Activated gamma-delta T cell (primary cell): ENCODE measurements around the gene GRAMD1A.

Experiments used
- DNase-seq: peaks from one replicate; lab custom pipeline; 2025; lab: John Stamatoyannopoulos, UW

GRAMD1A gene

DNA sequence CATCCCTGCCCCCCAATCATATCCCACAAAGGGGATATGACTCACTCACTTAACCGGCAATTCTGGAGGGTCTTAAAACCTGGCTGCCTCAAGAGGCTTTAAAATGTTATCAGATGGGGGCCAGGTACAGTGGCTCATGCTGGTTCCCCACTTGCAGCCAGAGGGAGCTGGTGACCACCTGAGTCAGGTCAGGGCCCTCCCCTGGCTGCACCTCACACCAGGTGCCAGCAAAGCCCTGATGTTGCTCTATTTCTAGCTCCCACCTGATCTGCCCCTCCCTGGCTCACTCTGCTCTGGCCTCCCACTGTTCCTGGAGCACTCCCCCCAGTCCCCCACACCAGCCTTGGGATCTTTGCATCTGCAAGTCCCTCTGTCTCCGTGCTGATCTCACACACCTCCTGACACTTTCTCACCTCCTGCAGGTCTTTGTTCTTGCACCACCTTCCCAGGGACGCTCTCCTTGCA lies 55.6 kb downstream of the GRAMD1A start:
- no peak for DNase-seq

DNA sequence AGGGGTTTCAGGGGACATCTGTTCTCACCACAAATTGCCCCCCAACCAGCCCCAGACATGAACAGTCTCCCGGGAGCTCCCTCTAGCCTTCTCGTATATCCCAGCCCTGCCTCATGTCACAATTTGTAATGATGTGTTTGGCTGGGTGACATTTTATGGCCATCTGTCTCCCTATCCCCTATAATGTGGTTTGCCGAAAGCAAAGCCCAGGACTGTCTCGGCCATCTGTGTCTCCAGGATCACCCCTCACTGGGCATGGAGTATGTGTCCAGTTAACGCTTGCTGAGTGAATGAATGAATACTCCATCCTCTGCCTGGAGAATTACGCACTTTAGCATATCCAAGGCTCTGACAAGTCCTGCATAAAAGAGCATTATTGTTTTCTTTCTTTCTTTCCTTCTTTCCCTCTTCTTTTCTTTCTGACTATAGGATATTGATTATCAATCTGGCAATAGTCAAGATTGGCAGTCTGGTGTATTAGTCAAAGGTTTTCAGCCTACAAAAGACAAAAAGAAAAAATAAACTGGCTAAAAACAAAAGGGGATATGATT lies 56.5 kb downstream of the GRAMD1A start:
- no peak for DNase-seq

DNA sequence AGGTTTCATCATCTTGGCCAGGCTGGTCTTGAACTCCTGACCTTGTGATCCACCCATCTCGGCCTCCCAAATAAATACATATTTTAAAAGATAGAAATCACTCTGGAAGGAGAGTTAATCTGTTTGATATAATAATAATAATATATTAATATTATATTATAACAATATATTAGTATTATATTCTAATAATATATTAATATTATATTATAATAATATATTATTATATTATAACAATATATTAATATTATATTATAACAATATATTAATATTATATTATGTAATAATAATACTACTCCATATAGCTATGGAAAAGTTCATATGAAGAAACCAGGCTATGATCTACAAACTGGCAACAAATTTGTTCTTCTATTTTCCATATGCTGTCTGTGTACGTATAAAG lies 58.2 kb downstream of the GRAMD1A start:
- no peak for DNase-seq

DNA sequence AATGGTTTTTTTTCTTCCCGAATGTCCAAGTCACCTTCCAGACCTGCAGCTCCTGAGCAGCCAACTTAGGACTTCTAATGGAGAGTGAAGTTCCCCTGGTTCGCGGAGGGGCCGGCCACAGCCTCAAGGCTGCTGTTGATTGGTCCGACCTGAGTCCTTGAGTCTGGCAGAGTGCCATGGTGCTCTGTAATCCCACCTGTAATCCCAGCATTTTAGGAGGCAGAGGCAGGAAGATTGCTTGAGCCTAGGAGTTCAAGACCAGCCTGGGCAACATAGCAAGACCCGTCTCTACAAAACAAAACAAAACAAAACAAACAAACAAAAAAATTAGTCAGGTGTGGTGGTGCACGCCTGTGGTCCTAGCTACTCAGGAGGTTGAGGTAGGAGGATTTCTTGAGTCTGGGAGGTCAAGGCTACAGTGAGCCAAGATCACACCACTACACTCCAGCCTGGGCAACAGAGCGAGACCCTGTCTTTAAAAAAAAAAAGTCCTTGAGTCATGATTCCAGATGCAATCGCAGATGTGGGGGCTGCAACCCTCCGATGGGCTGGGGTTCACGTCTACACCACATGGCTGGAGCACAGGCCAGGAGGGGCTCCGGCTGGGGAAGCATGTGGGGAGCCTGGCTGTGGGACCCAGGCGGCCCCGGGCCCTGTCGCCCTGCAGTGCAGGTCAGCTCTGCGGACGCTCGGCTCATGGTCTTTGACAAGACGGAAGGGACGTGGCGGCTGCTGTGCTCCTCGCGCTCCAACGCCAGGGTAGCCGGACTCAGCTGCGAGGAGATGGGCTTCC lies 59.1 kb downstream of the GRAMD1A start:
- no peak for DNase-seq

DNA sequence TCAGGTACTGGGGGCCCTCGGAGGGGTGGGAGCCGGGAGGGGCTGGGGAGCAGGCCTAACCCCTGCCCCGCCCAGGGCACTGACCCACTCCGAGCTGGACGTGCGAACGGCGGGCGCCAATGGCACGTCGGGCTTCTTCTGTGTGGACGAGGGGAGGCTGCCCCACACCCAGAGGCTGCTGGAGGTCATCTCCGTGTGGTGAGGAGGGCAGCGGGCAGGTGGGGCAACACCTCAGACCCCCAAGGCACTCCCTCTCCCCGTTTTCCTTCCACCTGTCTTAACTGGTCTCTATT lies 59.6 kb downstream of the GRAMD1A start:
- DNase-seq, result no peak

DNA sequence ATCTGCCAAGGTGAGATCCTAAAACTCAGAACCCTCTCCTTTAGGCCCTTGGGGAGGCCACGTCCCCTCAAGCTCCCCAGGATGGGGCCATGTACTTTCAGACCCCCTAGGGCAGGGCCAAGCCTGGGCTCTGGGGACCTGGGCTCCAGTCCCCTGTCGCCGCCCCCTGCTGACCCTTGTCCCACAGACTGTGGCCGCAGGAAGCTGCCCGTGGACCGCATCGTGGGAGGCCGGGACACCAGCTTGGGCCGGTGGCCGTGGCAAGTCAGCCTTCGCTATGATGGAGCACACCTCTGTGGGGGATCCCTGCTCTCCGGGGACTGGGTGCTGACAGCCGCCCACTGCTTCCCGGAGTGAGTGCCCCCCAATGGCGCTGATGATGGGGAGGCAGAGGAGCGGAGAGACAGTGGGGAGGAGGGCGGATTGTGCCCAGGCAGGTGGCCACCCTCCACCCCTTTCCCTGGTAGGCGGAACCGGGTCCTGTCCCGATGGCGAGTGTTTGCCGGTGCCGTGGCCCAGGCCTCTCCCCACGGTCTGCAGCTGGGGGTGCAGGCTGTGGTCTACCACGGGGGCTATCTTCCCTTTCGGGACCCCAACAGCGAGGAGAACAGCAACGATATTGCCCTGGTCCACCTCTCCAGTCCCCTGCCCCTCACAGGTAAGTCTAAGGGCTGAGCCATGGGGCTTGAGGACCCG lies 60.2 kb downstream of the GRAMD1A start:
- no peak for DNase-seq

DNA sequence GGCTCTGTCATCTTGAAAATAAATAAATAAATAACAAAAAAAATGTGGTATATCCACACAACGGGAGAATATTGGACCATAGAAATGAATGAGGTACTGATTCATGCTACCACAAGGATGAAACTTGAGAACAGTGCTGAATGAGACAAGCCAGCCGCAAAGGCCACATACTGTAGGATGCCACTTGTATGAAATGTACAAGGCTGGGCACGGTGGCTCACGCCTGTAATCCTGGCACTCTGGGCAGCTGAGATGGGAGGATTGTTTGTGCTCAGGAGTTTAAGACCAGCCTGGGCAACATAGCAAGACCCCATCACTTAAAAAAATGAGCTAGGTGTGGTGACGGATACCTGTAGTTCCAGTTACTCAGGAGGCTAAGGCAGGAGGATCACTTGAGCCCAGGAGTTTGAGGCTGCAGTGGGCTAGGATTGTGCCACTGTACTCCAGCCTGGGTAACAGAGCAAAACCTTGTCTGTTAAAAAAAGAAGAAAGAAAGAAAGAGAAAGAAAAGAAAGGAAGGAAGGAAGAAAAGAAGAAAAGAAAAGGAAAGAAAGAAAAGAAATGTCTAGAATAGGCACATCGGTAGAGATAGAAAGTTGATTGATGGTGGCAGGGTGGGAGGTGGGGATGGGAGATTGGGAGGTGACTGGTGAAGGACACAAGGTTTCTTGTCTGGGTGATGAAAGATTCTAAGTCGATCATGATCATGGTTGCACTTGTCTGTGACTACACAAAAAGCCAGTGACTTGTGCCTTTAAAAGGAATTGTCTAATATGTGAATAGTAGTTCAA lies 61.7 kb downstream of the GRAMD1A start:
- DNase-seq, result no peak

DNA sequence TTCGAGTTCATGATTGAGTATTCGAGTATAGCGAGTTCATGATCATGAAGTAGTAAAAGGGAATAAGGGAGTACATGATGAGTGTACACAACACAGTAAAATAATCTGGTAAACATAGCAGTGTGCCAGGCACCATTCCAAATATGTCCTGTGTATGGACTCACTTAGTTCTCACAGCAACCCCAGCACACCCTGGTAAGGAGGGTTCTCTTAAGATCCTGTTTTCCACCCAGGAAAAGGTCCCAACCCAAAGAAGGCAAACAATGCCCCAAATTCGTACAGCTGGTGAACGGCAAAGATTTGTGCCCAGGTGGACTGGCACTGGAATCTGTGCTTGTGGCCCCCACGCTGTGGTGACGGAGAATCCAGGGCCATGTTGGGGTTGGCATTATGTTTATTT lies 62.8 kb downstream of the GRAMD1A start:
- DNase-seq, result no peak

DNA sequence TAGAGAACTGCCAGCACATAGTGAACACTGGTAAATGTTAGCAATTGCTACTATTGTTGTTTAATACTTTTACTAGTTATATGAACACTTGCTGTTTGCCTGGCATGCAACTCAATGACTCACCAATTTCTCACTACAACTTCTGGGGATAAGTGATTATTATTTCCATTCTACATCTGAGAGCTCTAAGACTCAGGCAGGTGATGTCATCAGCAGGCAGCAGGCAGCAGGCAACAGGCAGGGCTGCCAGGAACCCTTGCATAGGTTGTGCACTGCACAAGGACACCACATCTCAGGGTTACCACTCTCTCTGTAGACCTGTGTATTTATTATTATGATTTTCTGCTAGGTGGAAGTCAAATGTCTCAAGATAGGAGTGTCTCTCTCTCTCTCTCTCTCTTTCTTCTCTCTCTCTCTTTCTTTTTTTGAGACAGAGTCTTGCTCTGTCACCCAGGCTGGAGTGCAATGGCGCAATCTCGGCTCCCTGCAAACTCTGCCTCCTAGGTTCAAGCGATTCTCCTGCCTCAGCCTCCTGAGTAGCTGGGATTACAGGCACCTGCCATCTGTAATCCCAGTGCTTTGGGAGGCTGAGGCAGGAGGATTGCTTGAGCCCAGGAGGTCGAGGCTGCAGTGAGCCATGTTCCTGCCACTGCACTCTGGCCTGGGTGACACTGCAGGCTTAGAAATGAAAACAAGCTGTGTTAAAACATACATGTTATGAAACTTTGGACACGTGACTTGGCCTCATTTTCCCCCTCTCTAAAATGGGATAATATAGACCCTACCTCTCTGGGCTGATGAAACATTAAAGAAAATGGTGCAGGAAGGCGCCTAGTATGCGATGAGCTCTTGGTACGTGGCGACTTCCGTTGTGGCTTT lies 64.1 kb downstream of the GRAMD1A start:
- DNase-seq, result no peak

DNA sequence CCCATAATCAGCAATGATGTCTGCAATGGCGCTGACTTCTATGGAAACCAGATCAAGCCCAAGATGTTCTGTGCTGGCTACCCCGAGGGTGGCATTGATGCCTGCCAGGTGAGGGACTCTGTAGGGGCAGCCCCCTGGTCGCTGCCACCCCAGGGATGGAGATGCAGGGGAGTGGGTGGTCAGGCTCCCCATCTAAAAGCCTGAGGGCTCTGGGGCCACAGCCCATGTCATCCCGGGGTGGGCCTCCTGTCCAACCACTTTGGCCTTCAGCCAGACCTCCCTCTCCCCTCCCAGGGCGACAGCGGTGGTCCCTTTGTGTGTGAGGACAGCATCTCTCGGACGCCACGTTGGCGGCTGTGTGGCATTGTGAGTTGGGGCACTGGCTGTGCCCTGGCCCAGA lies 65.5 kb downstream of the GRAMD1A start:
- no peak for DNase-seq

DNA sequence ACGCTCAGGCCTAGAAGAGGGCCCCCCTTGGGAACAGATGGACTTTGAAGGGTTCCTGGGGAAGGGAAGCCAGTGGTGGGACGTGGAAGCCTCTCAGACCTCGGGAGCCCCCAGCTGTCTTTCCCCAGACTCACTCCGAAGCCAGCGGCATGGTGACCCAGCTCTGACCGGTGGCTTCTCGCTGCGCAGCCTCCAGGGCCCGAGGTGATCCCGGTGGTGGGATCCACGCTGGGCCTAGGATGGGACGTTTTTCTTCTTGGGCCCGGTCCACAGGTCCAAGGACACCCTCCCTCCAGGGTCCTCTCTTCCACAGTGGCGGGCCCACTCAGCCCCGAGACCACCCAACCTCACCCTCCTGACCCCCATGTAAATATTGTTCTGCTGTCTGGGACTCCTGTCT lies 66.0 kb downstream of the GRAMD1A start:
- DNase-seq, result no peak

DNA sequence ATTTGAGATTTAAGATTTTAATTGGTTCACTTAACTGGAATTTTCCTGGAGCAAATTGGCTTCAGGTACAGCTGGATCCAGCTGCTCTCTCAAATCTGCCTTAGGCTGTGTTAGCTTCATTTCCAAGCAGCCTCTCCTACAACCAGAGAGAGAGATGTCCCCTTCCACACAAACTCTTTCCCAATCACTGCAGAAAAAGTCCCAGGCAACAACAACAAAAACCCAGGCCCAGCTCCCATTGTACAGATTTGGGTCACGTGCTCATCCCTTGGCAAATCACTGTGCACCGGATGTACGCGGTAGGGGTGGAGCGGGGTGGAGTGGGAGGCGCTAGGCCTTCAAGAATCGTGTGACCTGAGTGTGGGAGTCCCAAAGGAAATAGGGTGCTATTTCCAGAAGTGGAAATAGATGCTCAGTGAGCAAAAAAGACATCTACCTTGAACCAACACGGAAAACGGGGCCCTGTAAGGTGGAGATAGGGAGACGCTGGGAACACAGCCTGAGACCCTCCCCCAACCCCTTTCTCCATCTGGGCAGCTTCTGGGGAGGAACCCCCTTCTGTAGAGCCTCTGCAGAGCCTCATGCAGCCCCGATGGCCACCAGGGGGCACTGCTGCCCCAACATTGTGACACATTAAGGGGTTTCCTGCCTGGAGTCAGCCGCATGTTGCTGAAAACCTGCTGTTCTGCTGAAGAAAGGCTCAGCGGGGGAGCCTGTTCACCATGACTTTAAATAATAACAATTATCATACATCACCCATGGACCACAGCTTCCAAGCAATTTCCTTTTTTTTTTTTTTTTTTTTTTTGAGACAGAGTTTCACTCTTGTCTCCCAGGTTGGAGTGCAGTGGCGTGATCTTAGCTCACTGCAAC lies 66.8 kb downstream of the GRAMD1A start:
- DNase-seq, result peak; percentile 70

DNA sequence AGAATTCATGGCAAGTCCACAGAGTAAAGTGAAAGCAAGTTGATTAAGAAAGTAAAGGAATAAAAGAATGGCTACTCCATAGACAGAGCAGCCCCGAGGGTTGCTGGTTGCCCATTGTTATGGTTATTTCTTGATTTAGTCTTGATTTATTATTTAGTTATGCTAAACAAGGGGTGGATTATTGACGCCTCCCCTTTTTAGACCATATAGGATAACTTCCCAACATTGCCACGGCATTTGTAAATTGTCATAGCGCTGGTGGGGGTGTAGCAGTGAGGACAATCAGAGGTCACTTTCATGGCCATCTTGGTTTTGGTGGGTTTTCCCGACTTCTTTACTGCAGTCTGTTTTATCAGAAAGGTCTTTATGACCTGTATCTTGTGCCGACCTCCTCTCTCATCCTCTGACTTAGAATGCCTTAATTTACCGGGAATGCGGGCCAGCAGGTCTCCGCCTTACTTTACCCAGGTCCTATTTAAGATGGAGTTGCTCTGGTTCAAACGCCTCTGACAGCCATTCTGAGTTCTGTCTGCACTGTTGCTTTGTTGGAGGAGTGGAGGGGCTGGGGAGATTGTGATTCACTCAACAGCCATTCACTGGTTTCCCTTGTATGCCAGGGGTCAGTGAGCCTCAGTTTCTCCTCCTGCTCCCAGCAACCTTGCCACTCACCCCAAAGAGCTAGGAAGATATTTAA lies 69.0 kb downstream of the GRAMD1A start:
- DNase-seq, result no peak

DNA sequence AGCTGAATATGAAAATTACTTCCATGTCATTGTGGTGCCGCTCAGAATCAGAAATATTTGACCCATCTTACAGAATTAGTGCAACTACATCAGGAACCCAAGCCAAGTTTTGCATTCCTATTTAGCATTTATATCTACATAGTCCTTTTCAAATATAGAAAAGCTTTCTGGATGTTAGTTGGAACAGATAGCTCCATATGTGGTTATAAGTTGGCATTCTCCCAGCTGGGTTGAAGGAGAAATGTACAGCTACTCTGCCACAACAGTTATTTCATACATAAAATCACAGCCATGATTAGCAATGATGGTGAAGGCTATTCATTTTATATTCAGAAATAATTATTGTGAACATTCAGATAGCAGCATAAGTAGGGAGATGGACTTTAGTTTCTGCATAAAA lies 69.6 kb downstream of the GRAMD1A start:
- DNase-seq, result no peak

DNA sequence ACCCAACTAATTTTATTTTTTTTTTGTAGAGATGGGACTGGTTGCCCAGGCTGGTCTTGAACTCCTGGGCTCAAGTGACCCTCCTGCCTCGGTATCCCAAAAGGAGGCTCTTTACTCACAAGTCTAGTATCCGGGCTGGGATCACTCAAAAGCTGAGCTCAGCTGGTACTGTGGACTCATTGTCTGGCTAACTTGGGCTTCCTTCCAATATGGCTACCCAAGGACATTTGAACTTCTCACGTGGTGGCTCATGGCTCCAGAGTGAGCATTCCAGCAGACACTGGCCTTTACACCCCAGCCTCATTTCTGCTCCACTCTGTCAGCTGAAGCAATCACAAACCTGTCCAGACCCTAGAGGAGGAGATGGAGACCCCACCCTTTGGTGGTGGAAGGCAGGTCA lies 70.3 kb downstream of the GRAMD1A start:
- no peak for DNase-seq

DNA sequence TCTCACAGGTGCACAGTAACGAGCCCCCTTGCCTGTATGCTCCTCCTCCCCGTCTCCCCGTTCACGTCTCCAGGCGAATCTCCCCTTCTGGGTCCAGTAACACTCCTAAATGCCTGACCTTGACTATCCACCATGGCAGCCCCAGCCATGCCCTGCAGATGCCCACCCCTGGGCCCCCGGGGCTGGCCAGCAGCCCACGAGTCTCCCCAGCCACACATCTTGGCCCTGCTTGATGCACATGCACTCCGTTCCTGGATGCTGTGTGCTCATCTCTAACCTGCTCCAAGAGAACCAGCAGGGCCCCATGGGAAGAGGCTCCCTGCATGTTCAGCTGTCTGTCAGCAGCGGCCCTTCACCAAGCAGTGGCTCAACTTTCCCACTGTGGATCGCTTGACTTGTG lies 73.4 kb downstream of the GRAMD1A start:
- no peak for DNase-seq

DNA sequence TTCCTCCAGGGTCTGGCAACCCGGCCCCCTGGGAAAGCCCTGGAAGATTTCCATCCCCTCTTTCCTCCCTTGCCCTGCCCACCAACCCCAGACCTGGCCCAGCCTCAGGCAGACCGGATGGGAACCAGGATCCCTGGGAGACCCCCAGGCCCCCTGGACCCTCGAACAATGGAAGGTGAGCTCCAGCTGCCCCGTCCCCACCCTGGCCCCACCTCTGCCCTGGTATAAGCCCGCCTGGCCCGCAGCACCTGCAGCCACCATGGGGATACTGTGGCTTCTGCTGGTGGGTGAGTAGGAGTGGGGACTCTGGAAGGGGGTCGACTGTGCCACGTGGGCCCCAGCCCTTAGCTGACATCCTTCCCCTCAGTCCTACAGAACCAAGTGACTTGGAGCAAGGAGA lies 73.8 kb downstream of the GRAMD1A start:
- DNase-seq, result no peak

DNA sequence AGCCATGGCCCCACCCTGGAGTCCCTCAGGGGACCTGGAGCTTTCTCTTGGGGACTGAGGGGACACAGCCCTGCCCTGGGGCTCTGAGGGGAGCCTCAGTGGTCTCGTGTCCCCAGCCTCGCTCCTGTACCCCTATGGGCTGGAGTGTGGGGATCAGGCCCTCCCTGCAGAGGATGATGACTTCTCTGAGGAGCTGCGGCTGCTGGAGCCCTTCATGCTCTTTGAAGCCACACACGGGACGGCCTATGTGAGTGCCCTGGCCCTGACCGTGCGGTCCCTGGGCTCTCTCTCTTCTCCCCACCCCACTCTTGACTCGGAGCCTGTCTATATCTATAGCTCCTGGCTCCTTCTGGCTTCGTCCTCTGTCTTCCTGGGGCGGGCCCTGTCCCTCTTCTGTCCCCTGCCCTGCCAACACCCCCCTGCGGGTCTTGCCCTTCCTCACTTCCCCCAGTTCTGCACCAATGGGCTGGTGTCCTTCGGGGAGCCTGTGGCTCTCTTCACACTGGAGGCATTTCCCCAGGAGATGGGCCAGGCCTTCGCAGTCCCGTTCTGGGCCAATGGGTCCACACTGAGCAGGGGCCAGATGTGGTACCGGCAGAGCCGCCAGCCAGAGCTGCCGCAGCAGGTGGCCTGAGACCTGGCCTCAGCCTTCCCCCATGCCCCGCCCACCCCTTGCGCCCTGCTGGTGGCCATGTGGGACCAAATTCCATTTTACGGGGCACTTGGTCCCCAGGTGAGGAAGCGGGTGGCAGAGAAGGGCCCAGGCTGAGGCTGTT lies 74.5 kb downstream of the GRAMD1A start:
- no peak for DNase-seq
